HCT116 (cell line): ENCODE data around the gene SIX4.

ENCODE experiments used
- ATF3 ChIP-seq: IDR thresholded peaks from 2 replicates; pipeline ENCODE4 v1.6.1; 2012
- EGR1 ChIP-seq: IDR thresholded peaks from 2 replicates; pipeline ENCODE4 v1.6.1; 2012; ENCODE audit warnings: low read depth
- EZH2 ChIP-seq: fragments of 200-600 bp; sonication (generic); IDR thresholded peaks from 2 replicates; pipeline ENCODE4 v1.6.1; 2017; ENCODE audit warnings: antibody characterized with exemption, mixed run types
- EZH2phosphoT487 ChIP-seq: fragments of 200-600 bp; IDR thresholded peaks from 2 replicates; pipeline ENCODE4 v1.6.1; 2018; ENCODE audit warnings: antibody characterized with exemption, borderline replicate concordance
- JUND ChIP-seq: IDR thresholded peaks from 2 replicates; pipeline ENCODE4 v1.6.1; 2012
- POLR2A ChIP-seq: IDR thresholded peaks from 2 replicates; pipeline ENCODE4 v1.7.0; 2011; ENCODE audit warnings: borderline replicate concordance; ENCODE audit not compliant: insufficient read depth, insufficient read length; ENCODE audit errors: extremely low read depth
- POLR2AphosphoS5 ChIP-seq: IDR thresholded peaks from 2 replicates; pipeline ENCODE4 v1.6.1; 2011; ENCODE audit warnings: mild to moderate bottlenecking, low read depth, low read length, moderate library complexity
- SRF ChIP-seq: IDR thresholded peaks from 2 replicates; pipeline ENCODE4 v1.6.1; 2012; ENCODE audit warnings: low read depth
- YY1 ChIP-seq: IDR thresholded peaks from 2 replicates; pipeline ENCODE4 v1.6.1; 2011; ENCODE audit warnings: low read length, low read depth, moderate library complexity, mild to moderate bottlenecking; ENCODE audit not compliant: insufficient replicate concordance; ENCODE audit errors: extremely low read depth
- ZBTB33 ChIP-seq: IDR thresholded peaks from 2 replicates; pipeline ENCODE4 v1.6.1; 2011; ENCODE audit warnings: mild to moderate bottlenecking, low read length, moderate library complexity; ENCODE audit not compliant: insufficient replicate concordance; ENCODE audit errors: extremely low read depth
- ZFX ChIP-seq: fragments of 450-650 bp; IDR thresholded peaks from 2 replicates; pipeline ENCODE4 v1.6.1; 2017
- ZNF274 ChIP-seq: fragments of 200-500 bp; sonication (Bioruptor generic); IDR thresholded peaks from 2 replicates; pipeline ENCODE4 v1.6.1; 2014; ENCODE audit warnings: mild to moderate bottlenecking, low read depth, low read length, inconsistent platforms
- TF ChIP-seq, protein P1 (sequence below), 3 experiments: fragments of 200-600 bp in 1 of 3; sonication (generic) in 1 of 3; IDR thresholded peaks in 2 of 3; conservative IDR thresholded peaks in 1 of 3; 2 replicates each; pipeline ENCODE4 v1.5.1; 2012 to 2017; ENCODE audit warnings: low read depth in 2 of 3, low read length in 2 of 3, antibody characterized with exemption in 1 of 3, borderline replicate concordance in 1 of 3, control low read depth in 1 of 3, mild to moderate bottlenecking in 1 of 3, mixed read lengths in 1 of 3, mixed run types in 1 of 3, moderate library complexity in 1 of 3; ENCODE audit not compliant: insufficient read depth in 1 of 3
- TF ChIP-seq, protein P2 (sequence below): IDR thresholded peaks from 2 replicates; pipeline ENCODE4 v1.6.1; 2012; ENCODE audit warnings: low read depth

DNA sequence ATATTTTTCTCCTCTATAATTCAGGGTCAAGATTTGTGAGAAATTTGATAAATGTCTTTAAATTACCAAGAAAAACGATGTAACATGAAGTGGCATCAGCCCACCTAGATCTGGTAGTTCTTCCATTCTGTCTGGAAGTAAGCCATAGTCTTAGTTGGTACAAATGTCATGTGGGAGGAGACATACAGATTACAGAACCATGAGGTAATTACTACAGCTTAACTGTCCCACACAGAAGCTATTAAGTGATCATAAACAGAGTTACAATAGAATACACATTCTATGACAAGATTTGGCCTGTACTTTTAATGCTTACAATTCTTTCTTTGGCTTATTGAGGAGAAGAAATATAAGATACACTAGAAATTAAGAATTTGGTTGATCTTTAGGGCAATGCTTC is 61.2 kb downstream of the SIX4 start:
- TF ChIP-seq, protein P1, sequence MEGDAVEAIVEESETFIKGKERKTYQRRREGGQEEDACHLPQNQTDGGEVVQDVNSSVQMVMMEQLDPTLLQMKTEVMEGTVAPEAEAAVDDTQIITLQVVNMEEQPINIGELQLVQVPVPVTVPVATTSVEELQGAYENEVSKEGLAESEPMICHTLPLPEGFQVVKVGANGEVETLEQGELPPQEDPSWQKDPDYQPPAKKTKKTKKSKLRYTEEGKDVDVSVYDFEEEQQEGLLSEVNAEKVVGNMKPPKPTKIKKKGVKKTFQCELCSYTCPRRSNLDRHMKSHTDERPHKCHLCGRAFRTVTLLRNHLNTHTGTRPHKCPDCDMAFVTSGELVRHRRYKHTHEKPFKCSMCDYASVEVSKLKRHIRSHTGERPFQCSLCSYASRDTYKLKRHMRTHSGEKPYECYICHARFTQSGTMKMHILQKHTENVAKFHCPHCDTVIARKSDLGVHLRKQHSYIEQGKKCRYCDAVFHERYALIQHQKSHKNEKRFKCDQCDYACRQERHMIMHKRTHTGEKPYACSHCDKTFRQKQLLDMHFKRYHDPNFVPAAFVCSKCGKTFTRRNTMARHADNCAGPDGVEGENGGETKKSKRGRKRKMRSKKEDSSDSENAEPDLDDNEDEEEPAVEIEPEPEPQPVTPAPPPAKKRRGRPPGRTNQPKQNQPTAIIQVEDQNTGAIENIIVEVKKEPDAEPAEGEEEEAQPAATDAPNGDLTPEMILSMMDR (IDR thresholded peaks at IDR 0.05 in 2 of 3, conservative IDR thresholded peaks at IDR 0.05 in 1 of 3; ENCODE audit: borderline replicate concordance in 1 of 3, insufficient read depth in 1 of 3, low read depth in 2 of 3, low read length in 2 of 3) = no peak
- TF ChIP-seq EZH2phosphoT487 = no peak
- TF ChIP-seq JUND = no peak
- TF ChIP-seq ZBTB33 = no peak
- no peak for TF ChIP-seq POLR2A
- no peak for TF ChIP-seq SRF
- TF ChIP-seq ZNF274 = no peak
- TF ChIP-seq EGR1 = no peak
- no peak for TF ChIP-seq YY1
- no peak for TF ChIP-seq EZH2
- TF ChIP-seq ATF3 = no peak
- no peak for TF ChIP-seq POLR2AphosphoS5
- TF ChIP-seq, protein P2, sequence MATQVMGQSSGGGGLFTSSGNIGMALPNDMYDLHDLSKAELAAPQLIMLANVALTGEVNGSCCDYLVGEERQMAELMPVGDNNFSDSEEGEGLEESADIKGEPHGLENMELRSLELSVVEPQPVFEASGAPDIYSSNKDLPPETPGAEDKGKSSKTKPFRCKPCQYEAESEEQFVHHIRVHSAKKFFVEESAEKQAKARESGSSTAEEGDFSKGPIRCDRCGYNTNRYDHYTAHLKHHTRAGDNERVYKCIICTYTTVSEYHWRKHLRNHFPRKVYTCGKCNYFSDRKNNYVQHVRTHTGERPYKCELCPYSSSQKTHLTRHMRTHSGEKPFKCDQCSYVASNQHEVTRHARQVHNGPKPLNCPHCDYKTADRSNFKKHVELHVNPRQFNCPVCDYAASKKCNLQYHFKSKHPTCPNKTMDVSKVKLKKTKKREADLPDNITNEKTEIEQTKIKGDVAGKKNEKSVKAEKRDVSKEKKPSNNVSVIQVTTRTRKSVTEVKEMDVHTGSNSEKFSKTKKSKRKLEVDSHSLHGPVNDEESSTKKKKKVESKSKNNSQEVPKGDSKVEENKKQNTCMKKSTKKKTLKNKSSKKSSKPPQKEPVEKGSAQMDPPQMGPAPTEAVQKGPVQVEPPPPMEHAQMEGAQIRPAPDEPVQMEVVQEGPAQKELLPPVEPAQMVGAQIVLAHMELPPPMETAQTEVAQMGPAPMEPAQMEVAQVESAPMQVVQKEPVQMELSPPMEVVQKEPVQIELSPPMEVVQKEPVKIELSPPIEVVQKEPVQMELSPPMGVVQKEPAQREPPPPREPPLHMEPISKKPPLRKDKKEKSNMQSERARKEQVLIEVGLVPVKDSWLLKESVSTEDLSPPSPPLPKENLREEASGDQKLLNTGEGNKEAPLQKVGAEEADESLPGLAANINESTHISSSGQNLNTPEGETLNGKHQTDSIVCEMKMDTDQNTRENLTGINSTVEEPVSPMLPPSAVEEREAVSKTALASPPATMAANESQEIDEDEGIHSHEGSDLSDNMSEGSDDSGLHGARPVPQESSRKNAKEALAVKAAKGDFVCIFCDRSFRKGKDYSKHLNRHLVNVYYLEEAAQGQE = no peak
- TF ChIP-seq ZFX = no peak
